Stimulated activated CD4-positive, alpha-beta T cell treated with anti-CD3 and anti-CD28 coated beads, Interleukin-4, amount 100 ng/mL, for 1 hour (primary cell): ENCODE measurements around the gene PRR7.

Experiments
- DNase-seq: peaks from one replicate; pipeline ENCODE4 v3.0.0-alpha.2; 2020

PRR7 gene

GRCh38 chr5:177486256-177486655 is 39.6 kb downstream of the PRR7 start:
- no peak for DNase-seq

GRCh38 chr5:177487144-177487543 is 40.5 kb downstream of the PRR7 start:
- DNase-seq: no peak

DNA sequence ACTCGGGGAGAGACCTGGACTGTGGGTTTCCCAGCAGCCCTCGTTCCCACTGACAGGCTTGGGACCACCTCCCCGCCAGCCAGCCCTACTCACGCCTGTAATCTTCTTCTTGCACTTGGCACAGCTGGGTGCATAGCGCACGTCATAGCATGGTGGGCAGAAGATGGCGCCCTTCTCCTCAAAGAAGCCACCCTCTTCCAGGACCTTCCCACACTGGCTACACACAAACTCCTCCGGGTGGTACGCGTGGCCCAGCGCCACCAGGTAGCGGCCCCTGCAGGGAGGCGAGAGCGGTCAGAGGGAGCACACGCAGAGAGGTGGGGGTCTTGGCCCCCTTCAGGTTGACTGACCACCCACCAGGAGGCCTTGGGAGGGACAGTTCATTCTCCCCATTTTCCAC is 41.4 kb downstream of the PRR7 start:
- no peak for DNase-seq

- no peak for DNase-seq
Observed at GRCh38 chr5:177489119-177489716, 42.6 kb downstream of the PRR7 start.

DNA sequence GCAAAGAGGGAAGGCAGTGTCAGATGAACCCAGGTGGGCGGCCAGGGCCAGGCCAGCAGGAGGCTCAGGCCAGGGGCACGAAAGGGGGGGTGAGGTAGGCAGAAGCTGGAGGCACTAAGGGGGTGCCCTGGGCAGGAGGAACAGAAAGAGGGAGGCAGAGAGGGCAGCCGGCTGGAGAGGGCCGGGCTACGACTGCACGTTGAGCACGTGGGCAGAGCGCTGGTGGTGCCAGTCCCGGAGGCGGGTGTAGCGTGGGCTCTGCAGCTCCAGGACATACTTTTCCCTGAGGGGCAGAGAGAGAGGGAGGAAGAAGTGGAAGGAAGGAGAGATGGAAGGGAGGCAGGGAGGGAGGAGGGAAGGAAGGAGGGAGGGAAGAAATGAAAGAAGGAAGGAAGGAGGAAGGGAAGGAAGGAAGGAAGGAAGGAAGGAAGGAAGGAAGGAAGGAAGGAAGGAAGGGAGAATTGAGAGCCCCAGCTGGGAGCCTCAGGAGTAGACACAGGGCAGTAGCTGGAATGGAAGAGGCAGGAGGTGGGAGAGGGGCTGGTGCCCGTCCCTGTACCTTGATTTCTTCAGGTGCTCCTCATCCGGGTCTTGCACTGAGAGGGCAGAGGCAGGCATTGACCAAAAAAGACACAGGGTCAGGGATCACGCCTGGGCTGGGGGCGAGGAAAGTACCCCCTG is 43.8 kb downstream of the PRR7 start:
- DNase-seq: no peak

DNA sequence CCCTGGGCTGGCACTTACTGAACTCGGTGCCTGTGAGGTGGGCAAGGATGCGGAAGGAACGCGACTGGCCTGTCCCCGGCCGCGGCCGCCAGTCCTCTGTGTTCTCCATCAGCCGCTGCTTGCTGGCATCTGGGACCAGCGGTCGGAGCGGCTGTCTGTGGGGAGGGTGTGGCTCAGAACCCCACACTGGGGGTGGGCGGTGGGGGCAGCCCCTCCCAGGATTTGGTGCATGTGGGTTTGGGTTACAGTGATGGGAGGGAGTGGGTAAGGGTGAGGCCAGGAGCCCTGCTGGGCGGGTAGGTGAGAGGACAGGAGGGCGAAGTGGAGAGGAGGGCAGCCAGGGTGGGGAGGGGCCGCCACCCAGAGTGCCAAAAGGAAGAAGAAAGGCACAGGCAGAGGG is 44.4 kb downstream of the PRR7 start:
- DNase-seq: no peak

DNA sequence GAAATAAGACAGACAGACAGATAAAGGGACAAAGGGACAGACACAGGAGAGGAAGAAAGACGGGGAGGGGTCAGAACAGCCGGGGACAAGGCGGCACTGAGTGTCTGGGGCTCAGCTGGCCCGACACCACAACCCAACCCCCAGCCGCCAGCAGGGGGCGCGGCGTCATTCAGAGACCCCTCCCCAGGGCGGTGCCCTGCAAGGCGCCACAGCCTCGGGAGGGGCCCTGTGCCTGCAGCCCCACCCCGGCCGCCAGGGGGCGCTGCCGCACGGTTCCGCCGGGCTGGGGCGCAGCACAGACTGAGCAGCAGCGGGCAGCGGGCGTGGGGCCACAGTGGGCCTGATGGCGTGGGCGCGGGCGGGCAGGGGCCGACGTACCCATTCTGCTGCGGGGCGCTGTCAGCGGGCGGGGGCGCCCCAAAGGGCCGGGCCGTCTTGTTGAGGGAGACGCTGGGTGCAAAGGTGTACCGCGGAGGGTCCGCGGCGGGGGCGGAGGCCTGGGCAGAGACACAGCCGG is 44.9 kb downstream of the PRR7 start:
- peak; percentile 26 for DNase-seq

DNA sequence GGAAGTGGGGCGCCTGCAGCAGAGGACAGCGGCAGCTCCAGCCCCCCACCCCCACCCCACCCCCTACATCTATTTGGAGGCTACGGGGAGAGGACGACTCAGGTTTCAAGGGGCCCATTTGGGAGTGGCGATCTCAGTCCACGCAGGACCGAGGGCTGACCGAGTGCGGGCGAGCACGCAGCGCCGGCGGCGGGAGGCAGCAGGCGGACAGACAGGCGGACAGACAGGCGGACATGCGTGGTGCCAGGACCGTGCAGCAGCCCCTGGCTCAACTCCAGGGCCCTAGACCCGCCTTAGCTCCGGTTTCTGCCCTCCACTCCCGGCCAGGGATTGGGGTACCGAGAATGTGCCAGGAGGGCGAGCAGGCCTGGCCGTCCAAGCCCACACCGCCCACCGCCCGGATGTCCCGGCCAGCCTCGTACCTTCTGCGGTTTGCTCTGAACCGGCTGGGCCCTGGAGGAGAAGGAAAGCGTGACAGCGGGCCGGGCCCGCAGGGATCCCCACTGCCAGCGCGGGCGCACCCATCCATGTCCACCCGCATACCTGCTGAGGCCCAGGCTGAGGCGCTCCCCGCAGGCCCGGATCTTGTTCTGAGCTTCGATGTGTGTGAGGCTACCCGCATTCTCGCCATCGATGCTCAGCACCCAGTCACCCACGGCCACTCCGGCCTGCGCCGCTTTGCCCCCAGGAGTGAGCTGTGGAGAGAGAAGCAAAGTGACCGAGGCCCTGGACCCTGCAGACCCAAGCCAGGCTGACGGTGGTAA is 45.6 kb downstream of the PRR7 start:
- DNase-seq: no peak

DNA sequence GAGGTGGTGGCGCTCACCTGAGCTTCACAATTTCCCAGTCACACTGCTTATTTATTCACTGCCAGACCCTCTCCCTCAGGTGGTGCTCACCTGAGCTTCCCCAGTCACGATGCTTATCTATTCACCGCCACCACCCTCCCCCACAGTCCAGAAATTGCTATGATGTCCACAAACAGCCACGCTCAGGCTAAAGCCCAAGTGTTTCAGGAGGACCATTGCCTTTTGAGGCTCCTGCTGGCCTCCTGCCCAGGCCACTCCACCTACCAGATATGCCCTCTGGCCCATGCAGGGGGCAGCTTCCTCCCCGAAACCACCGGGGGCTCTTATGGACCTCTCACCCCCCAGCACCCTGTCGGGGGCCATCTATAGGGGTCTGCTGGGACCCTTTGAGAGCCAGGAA is 46.2 kb downstream of the PRR7 start:
- DNase-seq: no peak

GRCh38 chr5:177493795-177494345 is 47.3 kb downstream of the PRR7 start:
- no peak for DNase-seq

DNA sequence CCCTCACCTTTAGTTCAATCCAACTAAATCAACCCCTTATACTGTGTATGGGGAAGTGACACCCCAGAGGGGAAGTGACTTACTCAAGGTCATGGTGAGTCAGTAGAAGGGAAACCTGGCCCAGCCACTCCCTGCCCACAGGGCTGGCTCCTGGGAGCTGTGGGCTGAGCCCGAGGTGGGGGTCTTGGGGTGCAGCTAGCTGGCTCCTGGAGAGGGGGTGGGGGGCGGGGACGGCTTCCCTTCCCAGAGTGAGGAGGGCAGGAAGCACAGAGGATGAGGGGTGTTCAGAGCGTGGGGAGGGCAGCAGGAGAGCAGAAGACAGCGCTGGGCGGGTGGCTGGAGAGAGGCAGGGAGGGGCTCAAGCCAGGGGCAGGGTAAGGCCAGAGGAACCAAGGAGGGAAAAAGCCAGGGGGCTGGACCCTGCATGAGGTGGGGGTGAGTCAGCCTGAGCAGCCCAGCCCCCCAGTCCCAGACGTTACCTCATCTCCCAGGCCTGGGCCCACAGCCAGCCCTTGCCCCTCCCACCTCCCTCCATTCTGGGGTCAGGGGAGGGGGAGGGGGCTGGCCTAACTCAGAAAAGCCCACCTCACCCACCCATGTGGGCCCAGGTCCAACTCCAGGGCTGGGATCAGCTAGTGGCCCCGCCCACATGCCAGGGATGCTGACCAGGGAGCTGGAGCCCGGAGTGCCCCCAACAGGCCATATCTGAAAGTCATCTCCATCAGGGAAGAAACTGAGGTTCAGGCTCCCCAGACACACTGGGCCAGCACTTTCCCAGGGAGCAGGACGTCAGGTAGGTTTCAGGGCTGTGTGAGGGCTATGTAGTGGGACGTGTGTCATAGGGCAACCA is 48.0 kb downstream of the PRR7 start:
- DNase-seq: no peak

- no peak for DNase-seq
Observed at GRCh38 chr5:177495243-177496060, 48.8 kb downstream of the PRR7 start.

DNA sequence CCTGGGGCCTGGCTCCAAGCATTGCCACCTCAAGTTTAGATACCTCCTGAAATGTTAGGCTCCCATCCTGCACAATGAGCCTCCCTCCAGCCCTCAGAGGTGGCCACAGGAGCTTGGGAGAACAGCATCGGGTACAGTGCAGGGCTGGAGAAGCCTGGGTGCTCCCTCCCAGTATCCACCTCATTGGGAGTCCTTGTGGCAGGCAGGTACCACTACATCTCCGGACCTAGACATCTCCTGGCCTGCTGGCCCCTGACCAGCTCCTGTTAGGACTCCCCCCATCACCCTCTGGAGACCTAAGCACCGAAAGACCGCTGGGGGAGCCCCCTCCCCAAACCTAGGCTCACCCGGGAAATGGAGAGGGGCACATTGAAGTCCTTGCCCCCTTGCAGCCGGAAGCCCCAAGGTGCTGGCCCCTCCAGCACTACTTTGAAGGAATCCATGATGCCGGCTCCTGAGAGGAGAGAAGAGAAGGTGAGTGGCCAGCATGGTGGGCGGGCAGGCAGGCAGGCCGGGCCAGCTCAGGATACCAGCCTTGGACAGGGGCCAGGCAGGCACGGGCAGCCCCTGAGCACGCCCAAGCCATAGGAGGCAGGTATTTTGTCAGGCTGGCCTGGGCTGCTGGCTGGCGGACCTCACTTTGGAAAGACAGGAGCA is 49.6 kb downstream of the PRR7 start:
- no peak for DNase-seq

GRCh38 chr5:177496727-177497291 is 50.2 kb downstream of the PRR7 start:
- no peak for DNase-seq

DNA sequence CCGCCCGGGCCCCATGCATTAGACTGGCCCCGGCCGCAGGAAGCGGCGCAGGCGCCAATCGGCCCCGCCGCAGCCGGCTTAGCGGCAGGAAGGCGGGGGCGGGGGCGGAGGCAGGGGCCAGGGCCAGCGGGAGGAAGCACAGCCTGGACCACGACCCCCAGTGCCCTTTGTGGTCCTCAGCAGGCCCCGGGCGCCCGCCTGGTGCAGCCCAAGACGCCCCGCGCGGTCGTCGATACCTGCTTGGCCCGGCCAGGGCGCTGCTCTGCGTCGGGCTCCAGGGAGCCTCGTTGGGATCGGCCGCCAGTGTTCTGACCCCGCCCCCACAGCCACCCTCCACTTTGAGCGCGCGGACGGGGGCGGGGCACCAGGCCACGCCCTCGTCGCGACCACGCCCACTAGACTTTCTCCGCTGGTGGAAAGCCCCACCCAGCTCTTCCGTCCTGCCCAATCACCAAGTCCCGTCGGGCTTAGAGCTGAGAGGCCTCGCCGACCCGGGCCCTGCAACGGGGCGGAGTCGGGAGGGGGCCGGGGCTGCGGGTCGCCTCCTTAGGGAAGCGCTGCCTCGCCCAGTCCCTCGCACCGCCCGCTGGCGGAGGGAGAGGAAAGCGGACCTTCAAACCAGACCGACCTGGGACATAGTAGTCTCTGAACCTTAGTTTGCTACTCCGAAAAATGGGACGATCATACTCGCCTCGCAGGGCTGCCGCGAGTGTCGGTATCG is 50.8 kb downstream of the PRR7 start, which contains the start of gene PDLIM7:
TSS of gene PDLIM7 (minus strand) at position 313 of the 721 bp plus-strand sequence. CDS start 1,092 bp downstream, outside the sequence.
- peak; percentile 93 for DNase-seq

DNA sequence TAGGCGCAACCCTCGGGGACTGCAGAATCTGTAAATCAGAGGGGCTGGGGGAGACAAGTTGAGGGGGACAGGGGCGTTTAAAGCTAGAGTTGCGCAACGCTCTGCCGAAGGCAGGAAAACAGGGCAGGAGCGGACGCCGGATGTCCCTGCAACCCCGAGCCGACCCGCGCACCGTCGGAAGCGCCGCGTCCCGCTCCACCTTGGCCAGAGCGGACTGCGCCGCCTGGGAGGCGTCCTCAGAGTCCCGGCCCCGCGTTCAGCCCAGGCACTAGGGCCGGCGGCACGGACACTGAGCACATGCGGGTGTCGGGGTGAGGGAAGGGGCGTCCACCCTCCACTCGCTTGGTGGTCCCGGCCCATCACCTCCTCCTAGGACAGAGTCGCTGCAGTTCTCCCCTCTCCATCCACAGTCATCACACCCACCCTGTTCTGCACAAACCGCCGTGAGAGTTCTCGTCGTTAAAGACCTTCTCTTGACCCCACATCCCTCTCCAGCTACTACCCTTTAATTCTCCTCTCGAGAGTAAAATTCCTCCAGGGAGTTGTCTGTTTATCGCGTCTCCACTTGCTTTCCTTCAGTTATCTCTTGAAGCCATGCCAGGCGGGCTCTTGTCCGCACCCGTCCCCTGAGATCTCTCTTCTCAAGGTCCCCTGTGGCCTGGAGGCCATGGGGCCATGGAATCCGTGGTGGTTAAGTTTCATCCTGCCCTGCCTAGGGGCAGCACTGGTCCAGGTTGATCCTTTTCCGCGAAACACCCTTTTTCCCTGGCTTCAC is 51.6 kb downstream of the PRR7 start:
- no peak for DNase-seq

DNA sequence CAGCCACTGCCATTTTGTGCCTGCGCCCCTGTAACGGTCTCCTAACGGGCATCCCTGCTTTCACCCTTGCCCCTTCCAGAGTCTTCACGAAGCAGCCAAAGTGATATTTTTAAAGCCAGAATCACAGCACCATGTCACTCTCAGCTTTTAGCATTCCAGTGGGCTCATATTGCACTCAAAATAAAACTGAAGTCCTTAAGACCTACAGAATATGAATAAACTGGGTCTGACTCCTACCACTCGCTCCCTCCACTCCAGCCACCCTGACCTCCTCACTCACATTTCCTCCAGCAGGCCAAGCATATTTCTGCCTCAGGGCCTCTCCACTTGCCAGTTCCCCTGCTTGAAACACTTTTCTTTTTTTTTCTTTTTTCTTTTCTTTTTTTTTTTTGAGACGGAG is 53.2 kb downstream of the PRR7 start:
- no peak for DNase-seq

- DNase-seq: peak; percentile 90
Observed at GRCh38 chr5:177500685-177501522, 54.3 kb downstream of the PRR7 start.
